ENCODE results near the gene FIBCD1.

Gene FIBCD1, protein sequence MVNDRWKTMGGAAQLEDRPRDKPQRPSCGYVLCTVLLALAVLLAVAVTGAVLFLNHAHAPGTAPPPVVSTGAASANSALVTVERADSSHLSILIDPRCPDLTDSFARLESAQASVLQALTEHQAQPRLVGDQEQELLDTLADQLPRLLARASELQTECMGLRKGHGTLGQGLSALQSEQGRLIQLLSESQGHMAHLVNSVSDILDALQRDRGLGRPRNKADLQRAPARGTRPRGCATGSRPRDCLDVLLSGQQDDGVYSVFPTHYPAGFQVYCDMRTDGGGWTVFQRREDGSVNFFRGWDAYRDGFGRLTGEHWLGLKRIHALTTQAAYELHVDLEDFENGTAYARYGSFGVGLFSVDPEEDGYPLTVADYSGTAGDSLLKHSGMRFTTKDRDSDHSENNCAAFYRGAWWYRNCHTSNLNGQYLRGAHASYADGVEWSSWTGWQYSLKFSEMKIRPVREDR

DNA sequence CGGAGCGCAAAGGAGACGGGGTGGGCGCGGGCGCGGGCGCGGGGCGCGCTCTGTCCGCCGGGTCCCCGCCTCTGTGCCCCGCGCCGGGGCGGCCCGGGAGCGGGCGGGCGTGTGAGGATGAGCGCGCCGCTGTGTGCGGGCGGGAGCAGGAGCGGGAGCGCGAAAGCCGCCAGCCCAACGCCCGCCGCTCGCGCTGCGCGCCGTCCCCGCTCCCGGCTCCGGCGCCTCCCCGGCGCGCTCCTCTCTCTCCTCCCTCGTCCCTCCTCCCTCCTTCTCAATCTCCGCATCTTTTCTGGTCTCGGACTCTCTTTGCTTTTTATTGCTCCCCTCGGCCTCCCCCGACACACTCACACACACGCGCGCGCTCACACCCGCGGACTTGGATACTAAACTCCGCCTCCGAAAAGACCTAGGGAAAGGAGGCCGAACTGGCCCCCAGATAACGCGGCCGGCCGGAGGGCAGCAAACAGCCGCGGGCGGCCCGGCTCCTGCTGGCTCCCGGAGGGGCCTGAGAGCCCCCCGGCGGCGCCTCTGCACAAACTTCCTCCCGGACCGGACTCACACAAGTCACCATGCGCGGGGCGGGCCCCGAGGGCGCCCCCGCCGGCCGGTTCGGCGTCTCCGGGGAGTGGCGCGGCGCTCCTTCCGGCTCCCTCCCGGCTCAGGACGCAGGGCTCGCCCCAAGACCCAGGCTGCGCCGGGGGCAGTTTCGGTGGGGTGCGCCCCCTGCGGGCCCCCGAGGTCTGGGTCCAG lies at the start of gene FIBCD1:
FIBCD1 (minus strand) TSS at position 596 of the 753 bp plus-strand sequence. CDS start 640 bp downstream, outside the sequence.
- DNase-seq (ENCODE audit: low read depth), result peak; percentile 53

DNA sequence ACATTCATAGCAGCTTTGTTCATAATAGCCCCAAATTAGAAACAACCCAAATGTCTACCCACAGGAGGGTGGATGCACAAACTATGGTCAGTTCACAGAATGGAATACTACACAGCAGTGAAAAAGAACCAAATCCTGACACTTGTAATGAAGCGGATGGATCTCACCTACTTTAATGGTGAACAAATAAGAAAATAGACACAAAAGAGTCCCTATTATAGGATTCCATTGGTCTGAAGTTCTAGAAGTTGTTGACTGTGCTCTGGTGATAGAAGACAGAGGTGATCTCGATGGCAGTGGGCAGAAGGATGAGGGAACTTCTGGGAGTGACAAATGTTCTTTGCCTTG lies 49.3 kb upstream of the FIBCD1 start:
- no peak for DNase-seq (ENCODE audit: low read depth)

DNA sequence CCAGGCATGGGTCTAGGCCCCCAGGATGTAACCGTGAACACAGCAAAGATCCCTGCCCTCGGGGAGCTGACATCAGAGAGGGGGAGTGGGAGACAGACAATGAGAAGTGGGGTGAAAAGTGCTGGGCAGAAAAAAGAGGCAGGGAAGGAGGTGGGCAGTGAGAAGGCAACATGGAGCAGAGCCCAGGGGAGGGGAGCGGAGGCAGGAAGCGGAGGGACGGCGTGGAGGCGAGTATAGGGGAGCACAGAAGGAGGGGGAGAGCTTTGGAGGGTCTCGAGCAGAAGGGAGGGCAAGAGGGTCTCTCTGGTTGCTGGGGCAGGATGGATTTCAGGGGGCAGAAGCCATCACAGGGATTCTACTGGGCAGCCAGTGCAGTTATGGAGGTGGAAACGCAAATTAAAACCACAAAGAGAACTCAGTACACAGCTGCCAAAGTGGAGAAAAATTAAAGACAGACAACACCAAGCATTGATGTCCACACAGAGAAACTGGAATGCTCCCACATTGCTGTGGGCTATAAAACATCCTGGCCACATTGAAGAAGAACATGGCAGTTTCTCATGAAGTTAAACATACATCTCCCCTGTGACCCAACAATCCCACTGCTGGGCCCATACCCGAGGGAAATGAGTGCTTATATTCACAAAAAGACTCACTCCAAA lies 48.8 kb upstream of the FIBCD1 start:
- DNase-seq (ENCODE audit: low read depth), result no peak

DNA sequence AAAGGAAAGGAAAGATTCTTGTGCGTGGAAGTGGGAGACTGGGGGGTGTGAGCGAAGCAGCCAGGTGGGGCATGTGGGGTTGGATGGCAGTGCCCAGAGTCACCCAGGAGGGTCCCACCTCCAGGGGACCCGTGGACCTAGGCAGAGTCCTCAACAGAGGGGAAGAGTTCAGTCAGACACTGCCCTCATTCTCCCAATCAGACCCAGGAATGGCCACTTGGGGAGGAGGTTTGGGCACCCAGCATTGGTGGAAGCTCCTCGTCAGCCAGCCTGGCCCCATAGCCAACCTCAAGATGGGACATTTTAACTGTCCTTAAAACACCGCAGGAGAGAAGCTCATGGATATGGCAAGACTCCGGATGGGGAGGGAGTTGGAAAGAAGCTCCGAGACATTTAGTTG lies 48.0 kb upstream of the FIBCD1 start:
- DNase-seq (ENCODE audit: low read depth), result no peak

DNA sequence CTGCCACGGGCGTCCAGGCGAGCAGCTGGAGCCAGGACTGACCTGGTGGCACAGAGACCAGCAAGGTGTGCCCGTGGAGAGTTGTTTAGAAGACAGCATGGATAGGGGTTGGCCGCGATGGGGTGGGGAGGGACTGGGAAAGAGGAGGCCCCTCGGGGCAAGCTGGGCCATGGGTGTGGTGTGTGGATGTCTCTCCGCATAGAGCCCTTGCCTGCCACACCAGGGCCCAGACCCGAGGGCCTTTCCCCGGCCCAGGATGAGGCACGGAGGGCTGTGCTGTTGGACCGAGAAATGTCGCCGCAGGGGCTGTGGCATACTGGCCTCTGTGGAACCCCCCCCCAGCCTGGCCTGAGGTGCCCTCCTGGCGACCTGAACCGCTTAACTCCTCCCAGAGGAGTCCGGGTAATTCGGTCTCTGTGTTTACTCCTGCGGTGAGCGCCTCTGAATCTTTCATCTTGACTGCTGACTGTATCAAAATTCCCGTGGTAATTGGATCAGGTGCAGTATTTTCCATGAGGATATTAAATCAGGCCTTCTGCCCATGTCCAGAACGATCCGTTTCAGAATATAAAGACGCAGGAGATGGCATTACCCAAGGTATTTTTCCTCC lies 47.4 kb upstream of the FIBCD1 start:
- no peak for DNase-seq (ENCODE audit: low read depth)

DNA sequence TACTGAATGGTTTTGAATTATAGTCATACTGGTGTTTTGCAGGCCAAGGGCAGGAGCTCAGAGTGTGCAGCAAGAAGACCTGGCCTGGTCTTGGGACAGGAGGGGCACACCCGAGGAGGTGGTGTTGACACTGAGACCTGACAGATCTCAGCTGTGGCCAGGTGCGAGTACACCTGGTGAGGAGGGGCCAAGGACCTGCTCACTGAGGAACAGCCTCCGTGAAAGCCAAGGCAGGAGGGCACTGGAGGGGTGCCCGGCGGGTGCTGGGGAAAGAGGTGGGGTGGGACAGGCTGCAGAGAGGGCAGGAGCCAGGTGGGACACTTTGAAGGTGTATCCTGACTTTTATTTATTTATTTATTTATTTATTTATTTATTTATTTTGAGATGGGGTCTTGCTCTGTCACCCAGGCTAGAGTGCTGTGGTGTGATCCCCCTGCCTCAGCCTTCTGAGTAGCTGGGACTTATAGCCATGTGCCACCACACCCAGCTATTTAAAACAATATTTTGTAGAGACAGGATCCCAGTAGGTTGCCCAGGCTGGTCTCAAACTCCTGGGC lies 46.6 kb upstream of the FIBCD1 start:
- no peak for DNase-seq (ENCODE audit: low read depth)

DNA sequence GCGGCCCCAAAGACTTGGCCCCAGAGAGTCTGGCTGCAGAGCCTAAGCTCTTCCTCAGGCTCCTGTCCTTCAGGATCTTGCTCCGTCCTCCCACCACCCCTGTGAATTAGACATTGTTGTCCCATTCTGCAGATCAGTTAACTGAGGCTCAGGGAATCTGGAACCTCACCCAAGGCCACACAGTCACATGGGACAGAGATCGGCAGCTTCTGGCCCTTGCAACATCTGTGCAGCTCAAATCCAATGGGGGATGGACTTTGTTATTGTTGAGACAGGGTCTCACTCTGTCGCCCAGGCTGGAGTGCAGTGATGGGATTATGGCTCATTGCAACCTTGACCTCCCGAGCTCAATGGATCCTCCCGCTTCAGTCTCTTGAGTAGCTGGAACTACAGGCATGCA lies 46.0 kb upstream of the FIBCD1 start:
- DNase-seq (ENCODE audit: low read depth), result no peak

DNA sequence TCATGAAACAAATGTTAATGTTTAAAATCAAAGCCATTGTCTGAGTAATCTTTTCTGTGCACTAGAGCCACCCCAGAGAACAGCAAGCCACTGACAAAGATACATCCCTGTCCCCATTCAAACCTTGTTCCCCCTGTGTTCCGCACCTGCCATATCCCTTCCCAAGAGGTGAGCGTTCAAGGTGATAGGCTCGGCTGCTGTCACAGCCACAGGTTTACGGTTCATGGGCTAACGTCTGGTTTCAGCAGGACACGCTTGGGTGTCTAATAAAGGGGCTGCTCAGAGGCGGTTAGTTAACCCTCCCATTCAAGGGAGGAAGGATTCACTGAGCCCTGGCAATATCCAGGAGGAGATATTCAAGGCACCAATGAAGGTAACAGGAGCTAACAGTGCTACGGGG lies 45.5 kb upstream of the FIBCD1 start:
- no peak for DNase-seq (ENCODE audit: low read depth)

DNA sequence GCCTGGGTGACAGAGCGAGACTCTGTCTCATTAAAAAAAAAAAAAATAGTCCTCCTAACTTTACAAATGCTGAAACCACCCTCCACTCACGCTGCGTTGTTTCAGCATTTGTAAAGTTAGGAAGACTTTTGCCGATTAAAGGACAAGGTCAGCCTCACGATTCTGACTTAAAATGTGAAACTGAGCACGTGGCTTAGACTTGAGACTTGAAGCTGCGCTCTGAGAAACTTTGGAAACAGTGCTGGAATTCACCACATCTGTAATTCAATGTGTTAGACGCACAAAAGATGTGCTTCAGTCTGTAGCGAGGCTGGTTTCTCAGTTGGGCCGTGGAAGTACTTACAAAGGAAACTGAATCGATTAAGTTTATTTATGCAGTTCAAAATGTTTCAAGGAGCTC lies 44.9 kb upstream of the FIBCD1 start:
- no peak for DNase-seq (ENCODE audit: low read depth)

DNA sequence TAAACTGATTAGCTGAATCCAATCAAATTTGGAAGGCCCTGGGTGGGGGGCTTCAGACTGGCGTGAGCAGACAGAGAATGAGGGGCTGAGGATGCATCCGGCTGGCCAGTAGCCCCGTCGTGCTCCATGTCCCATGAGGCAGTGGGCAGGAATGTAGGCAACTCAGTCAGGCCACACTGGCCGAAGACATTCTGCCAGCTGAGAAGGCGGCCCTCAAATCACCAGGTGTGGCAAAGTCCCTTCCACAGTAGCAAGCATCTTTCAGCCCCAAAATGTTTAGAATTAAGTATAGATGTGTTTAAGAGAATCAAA lies 44.3 kb upstream of the FIBCD1 start:
- no peak for DNase-seq (ENCODE audit: low read depth)

DNA sequence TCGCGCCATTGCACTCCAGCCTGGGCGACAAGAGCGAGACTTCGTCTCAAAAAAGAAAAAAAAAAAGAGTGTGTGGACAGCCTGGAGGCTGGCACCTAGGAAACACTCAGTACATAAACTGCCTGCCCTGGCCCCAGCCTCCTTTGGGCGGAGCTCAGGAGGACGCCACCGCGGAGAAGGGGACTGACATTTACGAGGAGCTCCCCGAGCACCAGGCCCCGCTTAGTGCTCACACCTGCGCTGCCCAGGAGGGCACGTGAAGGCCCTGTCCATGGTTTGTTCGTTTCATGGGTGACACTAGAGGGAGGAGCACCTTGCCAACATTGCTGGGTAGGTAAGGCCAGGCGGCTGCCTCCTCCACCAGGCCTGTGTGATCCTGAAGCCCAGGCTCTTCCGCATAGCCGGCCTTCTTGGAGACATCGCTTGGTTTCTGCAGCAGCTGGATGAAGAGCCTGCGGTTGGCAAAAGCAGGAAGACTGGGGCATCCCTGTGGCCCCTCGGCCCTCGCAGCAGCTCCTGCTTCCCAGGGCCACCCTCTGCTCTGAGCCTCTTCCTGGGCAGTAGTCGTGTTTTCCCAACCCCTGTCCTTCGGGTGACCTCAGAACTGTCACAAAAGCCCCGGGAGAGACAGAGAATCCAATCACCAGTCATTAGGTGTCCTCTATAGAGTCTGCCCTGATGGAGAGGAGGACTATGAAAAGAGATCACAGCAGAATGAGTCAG lies 43.8 kb upstream of the FIBCD1 start:
- no peak for DNase-seq (ENCODE audit: low read depth)

DNA sequence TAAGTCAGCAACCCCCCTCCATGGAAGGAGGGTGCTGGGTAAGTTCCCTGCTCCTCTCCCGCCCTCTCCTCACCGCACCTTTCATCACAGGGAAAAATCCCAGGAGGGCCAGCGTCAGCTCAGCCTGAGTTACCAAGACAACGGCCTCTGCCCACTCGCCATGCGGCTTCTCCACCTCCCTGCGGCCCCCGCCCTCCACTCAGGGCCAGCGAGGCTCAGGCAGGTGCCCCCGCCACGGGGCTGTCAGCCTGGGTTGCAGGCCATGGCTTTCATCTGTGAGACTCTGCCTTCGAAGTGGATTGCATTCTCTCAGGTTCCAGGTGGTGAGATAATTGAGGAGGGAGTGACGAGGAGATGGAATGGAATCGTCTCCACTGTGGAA lies 42.7 kb upstream of the FIBCD1 start:
- DNase-seq (ENCODE audit: low read depth), result no peak

DNA sequence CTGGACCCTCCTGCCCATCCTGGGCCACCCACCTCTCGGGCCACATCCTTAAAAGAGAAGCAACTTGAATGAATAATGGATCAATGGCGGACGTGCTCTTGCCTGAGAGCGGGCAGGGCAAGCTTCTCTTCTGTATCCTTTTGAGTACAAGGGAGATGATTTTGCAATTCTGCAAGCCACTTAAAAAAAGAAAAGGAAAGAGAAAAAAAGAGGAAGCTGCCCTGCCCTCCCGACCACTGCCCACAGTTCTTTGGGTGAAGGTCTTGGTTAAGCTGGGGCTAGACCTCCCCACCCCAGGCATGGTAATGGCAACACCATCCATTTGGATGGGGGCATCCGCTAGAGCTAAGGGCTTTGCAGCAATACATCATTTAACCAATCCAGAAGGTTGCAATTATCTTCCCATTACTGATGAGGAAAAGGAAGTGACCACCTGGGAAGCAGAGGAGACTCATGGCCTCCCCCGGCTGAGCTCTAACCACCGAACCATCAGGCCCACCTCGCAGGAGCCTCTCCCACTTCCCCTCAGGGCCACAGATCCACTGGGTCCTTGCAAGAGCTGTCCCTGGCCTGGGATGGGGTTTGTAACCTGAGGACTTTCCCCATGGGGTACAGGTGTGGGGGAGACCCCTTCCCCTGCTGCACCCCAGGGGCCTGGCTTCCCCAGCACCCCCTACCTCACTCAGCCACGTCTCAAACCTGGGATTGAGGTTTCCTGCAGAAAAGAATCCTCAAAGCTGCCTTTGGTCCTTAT lies 42.1 kb upstream of the FIBCD1 start:
- DNase-seq (ENCODE audit: low read depth), result no peak

DNA sequence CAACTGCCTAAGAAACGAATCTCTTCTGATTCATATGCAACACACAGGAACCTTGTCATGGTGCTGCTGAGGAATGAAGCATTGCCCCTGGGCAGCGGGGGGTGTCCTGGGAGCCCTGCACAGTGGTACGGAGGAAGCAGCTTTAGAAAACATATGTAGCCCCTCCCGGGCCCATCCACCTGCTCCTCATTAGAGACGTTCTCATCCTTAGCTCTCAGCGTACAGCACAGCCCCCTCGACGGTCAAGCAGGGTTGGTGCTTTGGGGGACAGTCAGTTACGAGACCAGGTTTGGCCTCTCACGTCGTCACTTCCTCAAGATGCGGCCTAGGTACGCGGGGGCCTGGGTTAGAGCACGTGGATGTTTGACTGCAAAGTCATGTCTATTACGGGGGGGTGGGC lies 41.5 kb upstream of the FIBCD1 start:
- DNase-seq (ENCODE audit: low read depth), result no peak

DNA sequence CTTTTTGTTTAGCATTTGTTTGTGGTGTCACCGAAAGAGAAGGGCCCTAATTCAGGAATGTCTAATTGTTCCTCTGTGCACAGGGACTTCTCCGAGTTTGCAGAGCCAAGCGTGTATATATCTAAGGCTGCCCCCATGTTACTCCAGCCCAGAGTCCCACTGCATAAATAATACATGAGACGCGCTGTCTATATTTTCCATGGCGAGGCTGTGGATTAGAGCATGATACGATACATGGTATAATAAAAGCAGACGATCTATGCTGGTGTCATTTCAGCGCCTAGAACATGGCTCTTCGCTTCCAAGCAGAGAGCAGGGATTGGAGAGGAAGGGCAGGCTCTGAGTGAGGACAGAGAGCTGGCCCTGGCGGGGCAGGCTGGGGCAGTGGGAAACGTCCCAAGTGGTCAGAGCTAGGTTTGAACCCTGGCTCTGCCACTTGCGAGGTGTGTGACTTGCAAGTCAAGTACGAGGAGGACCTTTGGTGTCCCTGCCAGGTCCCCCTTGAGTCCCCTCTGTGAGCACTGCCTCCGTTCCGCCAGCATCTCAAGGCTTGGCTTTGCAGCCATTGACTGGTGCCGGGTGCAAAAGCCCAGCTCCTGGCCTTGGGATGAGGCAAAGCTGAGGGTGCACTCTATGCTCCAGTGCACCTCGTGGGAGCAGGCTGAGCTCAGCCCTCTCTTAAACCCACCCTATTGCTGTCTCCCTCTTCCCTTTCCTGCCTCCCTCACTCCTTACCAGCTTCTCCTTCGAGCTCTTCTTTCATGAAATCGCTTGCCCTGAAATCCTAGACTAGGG lies 40.7 kb upstream of the FIBCD1 start:
- DNase-seq (ENCODE audit: low read depth), result no peak

DNA sequence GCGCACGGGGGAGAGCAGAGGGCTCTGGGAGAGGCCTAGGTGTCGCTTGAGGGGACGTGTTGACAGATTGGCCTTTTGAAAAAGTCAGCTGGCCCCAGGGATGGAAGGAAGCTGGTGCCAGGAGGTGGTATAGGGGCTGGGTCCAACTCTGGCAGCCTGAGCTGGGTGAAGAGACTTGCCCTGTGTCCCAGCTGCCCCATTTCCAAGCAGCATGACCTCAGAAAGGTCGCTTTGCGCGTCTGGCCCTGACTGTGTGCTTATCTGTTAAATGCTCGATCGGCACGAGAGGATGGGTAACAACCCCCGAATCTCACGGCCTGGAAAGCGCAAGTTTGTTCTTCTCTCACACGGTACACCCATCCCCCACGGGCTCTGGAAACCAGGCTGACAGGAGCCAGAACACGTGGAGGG lies 38.8 kb upstream of the FIBCD1 start:
- no peak for DNase-seq (ENCODE audit: low read depth)

DNA sequence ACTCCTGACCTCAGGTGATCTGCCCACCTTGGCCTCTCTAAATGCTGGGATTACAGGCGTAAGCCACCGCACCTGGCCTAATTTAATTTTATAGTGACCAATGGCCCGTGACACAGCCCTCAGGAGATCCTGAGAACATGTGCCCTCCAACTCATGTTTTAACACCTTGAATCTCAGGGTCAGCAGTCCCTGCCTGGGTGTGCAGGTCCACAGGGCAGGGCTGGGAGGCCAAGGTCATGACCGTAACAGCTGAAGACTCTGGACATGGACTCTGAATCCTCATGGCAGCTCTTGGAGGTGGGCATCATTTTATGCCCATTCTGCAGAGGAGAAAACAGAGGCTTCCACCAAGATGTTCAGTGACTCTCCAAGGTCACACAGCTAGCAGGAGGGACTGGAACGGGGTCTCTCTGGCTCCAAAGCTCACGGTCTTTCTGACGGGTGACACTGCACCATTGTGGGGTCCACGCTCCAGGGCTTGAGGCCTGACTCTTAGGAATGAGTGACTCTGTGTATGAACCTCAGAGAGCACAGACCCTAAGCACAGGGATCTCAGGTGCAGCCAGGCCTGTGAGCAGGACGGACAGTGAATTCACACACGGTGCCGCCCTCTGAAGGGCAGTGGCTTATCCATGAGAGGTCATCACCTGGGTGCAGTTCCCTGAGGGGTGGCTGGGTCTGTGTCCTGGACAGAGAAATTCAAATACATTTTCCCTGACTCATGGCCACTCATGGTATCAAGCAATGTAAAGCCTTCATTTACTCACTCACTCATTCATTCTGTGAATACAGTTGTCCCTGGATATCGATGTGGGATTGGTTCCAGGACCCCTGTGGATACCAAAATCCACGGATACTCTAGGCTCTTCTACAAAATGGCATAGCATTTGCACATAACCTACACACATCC lies 37.1 kb upstream of the FIBCD1 start:
- no peak for DNase-seq (ENCODE audit: low read depth)

DNA sequence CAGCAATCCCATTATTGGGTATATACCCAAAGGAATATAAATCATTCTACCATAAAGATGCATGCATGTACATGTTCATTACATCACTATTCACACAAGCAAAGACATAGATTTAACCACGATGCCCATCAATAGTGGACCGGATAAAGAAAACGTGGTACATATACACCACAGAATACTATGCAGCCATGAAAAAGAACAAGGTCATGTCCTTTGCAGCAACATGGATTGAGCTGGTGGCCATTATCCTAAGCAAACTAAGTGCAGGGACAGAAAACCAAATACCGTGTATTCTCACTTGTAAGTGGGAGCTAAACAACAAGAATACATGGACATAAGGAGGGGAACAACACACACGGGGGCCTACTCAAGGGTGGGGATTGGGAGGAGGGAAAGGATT lies 36.1 kb upstream of the FIBCD1 start:
- DNase-seq (ENCODE audit: low read depth), result no peak

DNA sequence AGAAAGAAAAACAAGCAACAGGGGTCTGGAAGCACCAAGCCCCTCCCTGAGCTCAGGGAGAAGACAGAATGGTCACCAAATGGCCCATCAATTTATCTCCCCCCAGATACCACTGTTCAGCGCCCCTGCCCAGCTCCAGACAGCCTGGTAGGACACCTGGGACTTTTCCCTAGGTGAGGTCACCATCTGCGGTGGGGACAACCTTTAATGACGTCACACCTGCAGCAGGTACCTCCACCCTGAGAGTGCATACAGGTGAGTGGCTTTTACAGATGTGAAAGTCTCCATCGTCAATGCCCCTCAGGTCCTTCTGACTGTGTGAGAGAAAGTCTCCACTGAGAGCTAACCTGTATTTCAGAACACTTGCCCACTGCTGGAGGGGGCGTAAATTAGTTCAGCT lies 35.6 kb upstream of the FIBCD1 start:
- no peak for DNase-seq (ENCODE audit: low read depth)
